ENCODE measurements around the gene MIDN.

- TF ChIP-seq RFX5 (IDR thresholded peaks at IDR 0.05; ENCODE audit: low read depth, low read length) (no peak), CTCF (IDR thresholded peaks at IDR 0.05 in 2 of 3, conservative IDR thresholded peaks at IDR 0.05 in 1 of 3; ENCODE audit: control insufficient read depth in 2 of 3, extremely low read depth in 1 of 3, insufficient read depth in 1 of 3, low read depth in 3 of 3, low read length in 3 of 3) (no peak), EZH2 (IDR thresholded peaks at IDR 0.05; ENCODE audit: borderline replicate concordance, control insufficient read depth, low read depth, low read length) (no peak), POLR2A (IDR thresholded peaks at IDR 0.05; ENCODE audit: low read depth, low read length) (no peak), ELK1 (IDR thresholded peaks at IDR 0.05; ENCODE audit: low read depth, low read length) (no peak), ZNF24 (IDR thresholded peaks at IDR 0.05) (no peak), ZNF274 (IDR thresholded peaks at IDR 0.05; ENCODE audit: insufficient read depth, insufficient read length) (no peak), ETV6 (conservative IDR thresholded peaks at IDR 0.05 in 1 of 2, IDR thresholded peaks at IDR 0.05 in 1 of 2; ENCODE audit: borderline replicate concordance in 1 of 2, low read depth in 1 of 2) (no peak)
These were observed 13.4 kb upstream of the MIDN start for GRCh38 chr19:1234955-1235380.

All from GM12878 (cell line).